ENCODE measurements around the gene UBXN6. TPM values are rescaled to one million over a fixed set of nuclear protein-coding genes. Genes with fewer than 3 reads are reported as not detected.
A peak's percentile ranks its signal among the peaks of the same experiment; 100 is the strongest.

The UBXN6 gene
- total RNA-seq, 5 donors from 2014 or later (not counting 1 experiment from before 2014, with no cell fraction given): 49.7 to 86.4 (median 76.5) TPM

- Histone ChIP-seq H3K9me3 (no peaks in the 10 kb centered on the region), H3K27me3 (replicated peaks in 1 of 2; ENCODE audit: control insufficient read depth in 2 of 2, extremely low read depth in 1 of 2, insufficient read depth in 2 of 2, low read length in 1 of 2) (no peaks in the 10 kb centered on the region), H3K4me1 (ENCODE audit: control insufficient read depth in 1 of 2, extremely low read depth in 1 of 2, insufficient read depth in 2 of 2, low read length in 2 of 2) (no peaks in the 10 kb centered on the region), H3K27ac (ENCODE audit: low read length) (no peak overlapping the region), H3K4me3 (ENCODE audit: control insufficient read depth in 1 of 2, extremely low read depth in 1 of 2, low read length in 1 of 2) (no peak overlapping the region), H3K36me3 (ENCODE audit: control insufficient read depth in 2 of 2, extremely low read depth in 1 of 2, insufficient read depth in 1 of 2, low read length in 1 of 2) (peaks cover 10 to 29% of the 10 kb centered on the region in 2 donors)
- H3K27me3 Mint-ChIP-seq: no peaks in the 10 kb centered on the region
- H3K4me3 Mint-ChIP-seq: no peak overlapping the region
- H3K9me3 Mint-ChIP-seq: no peaks in the 10 kb centered on the region
- peaks cover 5% of the 10 kb centered on the region for H3K36me3 Mint-ChIP-seq
- 82% methylated on average over 20 of the region's 22 CpGs for WGBS (ENCODE audit: insufficient coverage)
- peaks cover 0 to 6% (median 2%) of the 10 kb centered on the region in 3 donors for H3K4me1 Mint-ChIP-seq
- CTCF ChIA-PET: no interaction called here
- ATAC-seq (replicated peaks in 1 of 4) (peak in 1 of 4 experiments; percentile 37), DNase-seq (no peak)
- peak overlapping the region in 1 of 2 donors; percentile 31 for H3K27ac Mint-ChIP-seq
- POLR2A ChIA-PET: no interaction called here
Observed at GRCh38 chr19:4441994-4442818, 15.4 kb downstream of the UBXN6 start.

GRCh38 chr19:4439243-4439642, 18.4 kb downstream of the UBXN6 start:
- POLR2A ChIA-PET: no interaction called here
- Mint-ChIP-seq H3K36me3 (peaks cover 14% of the 10 kb centered on the region), H3K27me3 (no peaks in the 10 kb centered on the region), H3K27ac (no peak overlapping the region), H3K4me1 (peaks cover 0 to 6% (median 2%) of the 10 kb centered on the region in 3 donors), H3K9me3 (no peaks in the 10 kb centered on the region), H3K4me3 (no peak overlapping the region)
- no peaks in the 10 kb centered on the region for H3K4me1 ChIP-seq (ENCODE audit: control insufficient read depth in 1 of 2, extremely low read depth in 1 of 2, insufficient read depth in 2 of 2, low read length in 2 of 2)
- H3K4me3 ChIP-seq (ENCODE audit: control insufficient read depth in 1 of 2, extremely low read depth in 1 of 2, low read length in 1 of 2): no peak overlapping the region
- H3K9me3 ChIP-seq: no peaks in the 10 kb centered on the region
- peaks cover 1 to 5% of the 10 kb centered on the region in 2 donors for H3K36me3 ChIP-seq (ENCODE audit: control insufficient read depth in 2 of 2, extremely low read depth in 1 of 2, insufficient read depth in 1 of 2, low read length in 1 of 2)
- H3K27ac ChIP-seq (ENCODE audit: low read length): no peak overlapping the region
- CTCF ChIA-PET: no interaction called here
- DNase-seq (no peak), ATAC-seq (replicated peaks in 1 of 4) (no peak)
- WGBS (ENCODE audit: insufficient coverage): 100% methylated on average over 10 of the region's 12 CpGs
- H3K27me3 ChIP-seq (replicated peaks in 1 of 2; ENCODE audit: control insufficient read depth in 2 of 2, extremely low read depth in 1 of 2, insufficient read depth in 2 of 2, low read length in 1 of 2): no peaks in the 10 kb centered on the region

- Histone ChIP-seq H3K4me3 (ENCODE audit: control insufficient read depth in 1 of 2, extremely low read depth in 1 of 2, low read length in 1 of 2) (no peak overlapping the region), H3K9me3 (no peaks in the 10 kb centered on the region), H3K27ac (ENCODE audit: low read length) (no peak overlapping the region), H3K27me3 (replicated peaks in 1 of 2; ENCODE audit: control insufficient read depth in 2 of 2, extremely low read depth in 1 of 2, insufficient read depth in 2 of 2, low read length in 1 of 2) (no peaks in the 10 kb centered on the region), H3K36me3 (ENCODE audit: control insufficient read depth in 2 of 2, extremely low read depth in 1 of 2, insufficient read depth in 1 of 2, low read length in 1 of 2) (peaks cover 6 to 10% of the 10 kb centered on the region in 2 donors), H3K4me1 (ENCODE audit: control insufficient read depth in 1 of 2, extremely low read depth in 1 of 2, insufficient read depth in 2 of 2, low read length in 2 of 2) (no peaks in the 10 kb centered on the region)
- POLR2A ChIA-PET: no interaction called here
- no peak for ATAC-seq (replicated peaks in 1 of 4)
- Mint-ChIP-seq H3K4me3 (no peak overlapping the region), H3K36me3 (peaks cover 14% of the 10 kb centered on the region), H3K27me3 (no peaks in the 10 kb centered on the region), H3K9me3 (no peaks in the 10 kb centered on the region), H3K27ac (no peak overlapping the region), H3K4me1 (peaks cover 0 to 2% (median 0%) of the 10 kb centered on the region in 3 donors)
- DNase-seq: no peak
- WGBS (ENCODE audit: insufficient coverage): 100% methylated on average over 7 of the region's 10 CpGs
- CTCF ChIA-PET: interaction anchor here in 1 of 2 donors (0.6 kb wide), 1 partner anchor 172 kb away, joined by 3 read pairs; no protein-coding TSS in a partner anchor
Observed at GRCh38 chr19:4437103-4437502, 20.5 kb downstream of the UBXN6 start.

- no peak overlapping the region for H3K4me3 ChIP-seq (ENCODE audit: control insufficient read depth in 1 of 2, extremely low read depth in 1 of 2, low read length in 1 of 2)
- H3K27ac ChIP-seq (ENCODE audit: low read length): no peak overlapping the region
- Mint-ChIP-seq H3K4me3 (no peak overlapping the region), H3K4me1 (no peaks in the 10 kb centered on the region), H3K27me3 (no peaks in the 10 kb centered on the region), H3K36me3 (peaks cover 20% of the 10 kb centered on the region), H3K9me3 (no peaks in the 10 kb centered on the region), H3K27ac (no peak overlapping the region)
- DNase-seq (no peak), ATAC-seq (replicated peaks in 1 of 4) (no peak)
- no peaks in the 10 kb centered on the region for H3K27me3 ChIP-seq (replicated peaks in 1 of 2; ENCODE audit: control insufficient read depth in 2 of 2, extremely low read depth in 1 of 2, insufficient read depth in 2 of 2, low read length in 1 of 2)
- CTCF ChIA-PET: no interaction called here
- no peaks in the 10 kb centered on the region for H3K9me3 ChIP-seq
- no peaks in the 10 kb centered on the region for H3K4me1 ChIP-seq (ENCODE audit: control insufficient read depth in 1 of 2, extremely low read depth in 1 of 2, insufficient read depth in 2 of 2, low read length in 2 of 2)
- POLR2A ChIA-PET: no interaction called here
- H3K36me3 ChIP-seq (ENCODE audit: control insufficient read depth in 2 of 2, extremely low read depth in 1 of 2, insufficient read depth in 1 of 2, low read length in 1 of 2): peaks cover 4 to 17% of the 10 kb centered on the region in 2 donors
- WGBS (ENCODE audit: insufficient coverage): 86% methylated on average over 7 of the region's 7 CpGs
Observed at GRCh38 chr19:4436231-4436630, 21.4 kb downstream of the UBXN6 start.

- ChIA-PET CTCF (no interaction called here), POLR2A (no interaction called here)
- no peak overlapping the region for H3K4me3 Mint-ChIP-seq
- Histone ChIP-seq H3K27ac (ENCODE audit: low read length) (no peak overlapping the region), H3K27me3 (replicated peaks in 1 of 2; ENCODE audit: control insufficient read depth in 2 of 2, extremely low read depth in 1 of 2, insufficient read depth in 2 of 2, low read length in 1 of 2) (no peaks in the 10 kb centered on the region), H3K4me1 (ENCODE audit: control insufficient read depth in 1 of 2, extremely low read depth in 1 of 2, insufficient read depth in 2 of 2, low read length in 2 of 2) (no peaks in the 10 kb centered on the region), H3K36me3 (ENCODE audit: control insufficient read depth in 2 of 2, extremely low read depth in 1 of 2, insufficient read depth in 1 of 2, low read length in 1 of 2) (peaks cover 7 to 27% of the 10 kb centered on the region in 2 donors), H3K4me3 (ENCODE audit: control insufficient read depth in 1 of 2, extremely low read depth in 1 of 2, low read length in 1 of 2) (no peak overlapping the region), H3K9me3 (no peaks in the 10 kb centered on the region)
- DNase-seq (no peak), ATAC-seq (replicated peaks in 1 of 4) (no peak)
- H3K36me3 Mint-ChIP-seq: peaks cover 30% of the 10 kb centered on the region
- H3K4me1 Mint-ChIP-seq: no peaks in the 10 kb centered on the region
- no peaks in the 10 kb centered on the region for H3K9me3 Mint-ChIP-seq
- H3K27ac Mint-ChIP-seq: no peak overlapping the region
- H3K27me3 Mint-ChIP-seq: no peaks in the 10 kb centered on the region
- WGBS (ENCODE audit: insufficient coverage): 100% methylated on average over 5 of the region's 9 CpGs
Observed at GRCh38 chr19:4434391-4434790, 23.2 kb downstream of the UBXN6 start.

- ChIA-PET CTCF (no interaction called here), POLR2A (no interaction called here)
- Histone ChIP-seq H3K36me3 (ENCODE audit: control insufficient read depth in 2 of 2, extremely low read depth in 1 of 2, insufficient read depth in 1 of 2, low read length in 1 of 2) (peaks cover 12 to 30% of the 10 kb centered on the region in 2 donors), H3K27ac (ENCODE audit: low read length) (no peak overlapping the region), H3K27me3 (replicated peaks in 1 of 2; ENCODE audit: control insufficient read depth in 2 of 2, extremely low read depth in 1 of 2, insufficient read depth in 2 of 2, low read length in 1 of 2) (no peaks in the 10 kb centered on the region), H3K9me3 (no peaks in the 10 kb centered on the region), H3K4me1 (ENCODE audit: control insufficient read depth in 1 of 2, extremely low read depth in 1 of 2, insufficient read depth in 2 of 2, low read length in 2 of 2) (no peaks in the 10 kb centered on the region), H3K4me3 (ENCODE audit: control insufficient read depth in 1 of 2, extremely low read depth in 1 of 2, low read length in 1 of 2) (no peak overlapping the region)
- no peaks in the 10 kb centered on the region for H3K4me1 Mint-ChIP-seq
- ATAC-seq (replicated peaks in 1 of 4) (no peak), DNase-seq (no peak)
- no peaks in the 10 kb centered on the region for H3K27me3 Mint-ChIP-seq
- peaks cover 31% of the 10 kb centered on the region for H3K36me3 Mint-ChIP-seq
- H3K4me3 Mint-ChIP-seq: no peak overlapping the region
- H3K27ac Mint-ChIP-seq: no peak overlapping the region
- 93% methylated on average over 17 of the region's 28 CpGs for WGBS (ENCODE audit: insufficient coverage)
- no peaks in the 10 kb centered on the region for H3K9me3 Mint-ChIP-seq
Observed at GRCh38 chr19:4432918-4433506, 24.6 kb downstream of the UBXN6 start.
